HL-60/S4 (cell line): ENCODE results near the gene IFIT1.
"Not testable (repeated sequence)": the region's sequence is repeated elsewhere in the genome, so short reads cannot be mapped to it uniquely, and the experiment has no call there.

Experiments used
- in situ Hi-C: fragments of 300-500 bp; cut with MboI; formaldehyde crosslinking; loops from 2 replicates; pipeline ENCODE4 v1.14.3; 2022; ENCODE audit warnings: low sequenced_read_pairs

Gene IFIT1

DNA sequence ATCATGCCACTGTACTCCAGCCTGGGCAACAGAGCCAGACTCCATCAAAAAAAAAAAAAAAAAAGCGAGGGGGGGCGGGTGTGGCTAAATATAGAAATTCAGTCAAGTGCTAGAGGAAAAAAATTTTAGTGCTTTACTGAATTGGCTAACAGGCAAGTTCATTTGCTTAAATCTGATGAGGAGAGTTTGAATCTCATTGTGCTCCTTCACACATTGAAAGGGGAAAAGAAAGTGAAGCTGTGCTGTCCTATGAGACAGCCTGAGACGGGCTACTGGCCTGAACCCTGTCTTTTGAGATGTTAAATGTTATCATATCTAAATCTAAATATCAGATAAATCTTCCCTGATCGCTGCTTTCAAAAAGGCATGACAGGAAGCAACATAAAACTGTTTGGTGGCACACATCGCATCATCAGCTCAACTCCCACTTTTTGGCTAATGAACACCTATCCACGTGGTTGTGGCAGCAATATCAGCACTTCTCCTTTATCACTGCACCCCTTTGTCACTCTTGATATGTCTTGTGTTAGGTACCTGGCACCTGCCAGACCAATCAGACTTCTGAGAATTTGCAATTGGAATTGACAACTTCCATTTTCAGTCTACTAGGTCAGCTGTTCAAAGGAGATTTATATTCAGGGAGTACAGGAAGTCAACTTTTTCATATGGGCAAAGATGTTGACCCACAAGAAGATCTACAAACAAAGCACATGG is 28.5 kb upstream of the IFIT1 start:
- in situ Hi-C loops = no loop called here

DNA sequence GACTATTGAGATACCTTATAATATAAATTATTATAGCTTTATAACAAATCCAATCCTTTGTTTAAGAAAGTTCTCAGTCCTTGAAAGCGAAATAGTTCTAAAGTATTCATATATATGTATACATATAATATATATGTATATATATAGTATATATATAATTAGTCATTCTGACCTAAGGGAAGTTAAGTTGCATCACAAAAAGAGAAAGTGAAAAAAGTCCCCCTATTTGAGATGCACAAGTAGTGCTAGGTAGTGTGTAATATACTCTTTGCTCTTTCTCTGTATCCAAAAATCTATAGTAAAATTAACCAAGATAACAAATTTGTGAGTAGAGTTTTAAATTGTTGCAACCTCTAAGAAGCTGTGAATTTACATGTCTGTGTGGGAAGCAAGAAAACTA is 27.9 kb upstream of the IFIT1 start:
- in situ Hi-C loops = no loop called here

DNA sequence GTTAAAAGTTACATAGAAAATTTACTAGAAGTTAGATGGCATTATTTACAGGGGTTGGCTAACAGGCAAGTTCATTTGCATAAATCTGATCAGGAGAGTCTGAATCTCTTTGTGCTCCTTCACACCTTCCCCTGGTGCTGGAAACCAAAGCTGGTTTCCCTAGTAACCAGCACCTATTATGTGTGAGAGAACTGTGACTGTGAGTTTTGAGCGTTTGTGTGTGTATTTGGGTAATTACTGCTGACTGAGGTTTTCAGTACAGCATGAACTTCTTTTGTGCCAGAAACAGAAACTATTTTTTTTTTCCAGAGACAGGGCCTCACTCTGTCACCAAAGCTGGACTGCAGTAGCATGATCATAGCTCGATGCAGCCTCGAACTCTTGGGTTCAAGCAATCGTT is 24.9 kb upstream of the IFIT1 start:
- in situ Hi-C loops = no loop called here

DNA sequence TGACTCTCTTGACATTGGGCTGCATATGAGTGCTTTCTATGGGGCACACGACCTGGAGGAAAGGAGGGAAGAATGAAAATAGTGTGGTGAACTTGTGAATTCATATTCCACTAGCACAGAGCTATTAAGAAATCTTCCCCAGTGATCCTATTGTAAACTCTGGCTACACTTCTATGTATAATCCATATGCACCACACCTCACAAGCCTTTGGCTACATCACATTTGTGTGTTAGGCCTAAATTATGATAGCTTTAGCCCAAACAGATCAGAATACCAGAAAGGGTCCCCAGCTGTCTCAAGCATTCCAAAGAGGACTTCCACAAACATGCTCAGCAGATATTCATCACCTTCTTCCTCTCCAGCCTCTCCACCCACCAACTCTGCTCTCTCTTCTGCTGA is 24.3 kb upstream of the IFIT1 start:
- in situ Hi-C loops = no loop called here

DNA sequence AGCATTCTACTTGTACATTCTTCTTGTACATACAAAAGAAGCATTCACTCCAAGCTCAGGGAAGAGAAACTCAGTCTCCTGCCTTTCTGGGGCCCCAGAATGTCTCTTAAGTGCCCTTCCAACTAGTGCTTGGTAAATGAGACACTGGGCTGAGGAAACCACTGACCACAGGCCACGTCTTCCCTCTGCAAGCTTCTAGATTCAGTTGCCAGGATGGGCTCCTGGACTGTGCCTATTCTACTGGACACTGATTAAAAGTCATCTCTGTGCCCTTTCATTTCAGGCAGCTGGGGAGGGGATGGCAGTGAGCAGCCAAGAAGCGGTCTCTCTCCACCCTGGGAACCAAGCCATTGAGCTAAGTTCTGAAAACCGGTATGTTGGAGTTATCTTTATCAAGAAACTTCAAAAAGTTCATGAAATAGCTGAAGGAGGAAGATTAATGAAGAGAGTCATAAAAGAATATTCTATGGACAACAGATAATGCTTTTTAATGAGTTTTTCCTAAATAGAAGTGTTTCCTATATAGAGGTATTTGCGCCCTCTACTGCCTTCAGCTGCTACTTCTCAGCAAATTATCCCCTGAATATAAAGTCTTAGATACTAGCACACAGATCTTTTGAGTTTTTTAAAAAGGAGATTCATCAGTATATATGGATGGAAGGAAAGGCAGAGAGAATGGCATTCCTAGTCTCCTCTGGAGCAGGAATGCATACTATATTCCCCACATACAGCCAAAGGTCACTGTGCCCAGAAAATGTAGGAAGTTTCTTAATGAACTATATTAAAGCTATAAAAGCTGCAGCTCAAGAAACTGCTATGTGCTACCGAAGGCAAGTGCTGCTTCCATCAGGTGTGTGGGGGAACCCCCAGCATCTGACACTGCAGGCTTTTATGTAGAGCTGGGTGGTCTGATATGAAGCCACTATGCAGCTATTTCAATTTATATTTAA is 23.0 kb upstream of the IFIT1 start:
- in situ Hi-C loops = no loop called here

DNA sequence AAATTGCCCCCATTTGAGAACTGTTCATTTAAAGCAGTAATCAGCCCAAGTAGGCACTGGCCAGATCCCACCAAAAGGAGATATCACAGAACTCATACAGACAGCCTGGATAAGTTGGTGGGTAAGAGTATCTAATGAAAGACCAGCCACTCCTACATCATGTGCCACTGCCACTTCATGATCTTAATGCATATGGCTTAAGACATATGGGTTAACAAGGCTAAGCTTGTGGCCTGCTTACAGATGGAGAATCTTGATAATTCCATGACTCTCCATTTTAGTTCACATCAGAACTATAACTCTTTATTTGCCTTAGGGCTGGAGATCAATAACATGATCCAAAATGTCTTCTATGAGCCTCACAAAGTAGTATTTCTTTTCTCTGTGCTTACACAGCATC is 21.3 kb upstream of the IFIT1 start:
- in situ Hi-C loops = no loop called here

DNA sequence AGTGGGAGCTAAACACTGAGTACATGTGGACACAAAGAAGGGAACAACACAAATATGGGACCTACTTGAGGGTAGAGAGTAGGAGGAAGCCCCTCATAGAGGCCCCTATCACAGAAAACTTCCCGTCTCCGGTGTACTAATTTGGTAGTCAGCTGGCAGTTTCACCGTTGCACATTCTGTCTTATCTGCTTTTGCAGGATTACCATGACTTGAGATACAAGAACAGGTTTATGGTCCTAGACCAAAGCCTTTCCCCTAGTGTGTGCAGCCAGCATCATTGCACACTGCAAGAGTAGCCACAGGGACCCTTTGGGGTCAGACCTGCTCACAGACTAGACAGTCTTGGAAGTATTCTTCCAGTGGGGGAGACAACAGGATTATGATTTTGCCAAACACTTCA is 20.4 kb upstream of the IFIT1 start:
- in situ Hi-C loops = no loop called here

DNA sequence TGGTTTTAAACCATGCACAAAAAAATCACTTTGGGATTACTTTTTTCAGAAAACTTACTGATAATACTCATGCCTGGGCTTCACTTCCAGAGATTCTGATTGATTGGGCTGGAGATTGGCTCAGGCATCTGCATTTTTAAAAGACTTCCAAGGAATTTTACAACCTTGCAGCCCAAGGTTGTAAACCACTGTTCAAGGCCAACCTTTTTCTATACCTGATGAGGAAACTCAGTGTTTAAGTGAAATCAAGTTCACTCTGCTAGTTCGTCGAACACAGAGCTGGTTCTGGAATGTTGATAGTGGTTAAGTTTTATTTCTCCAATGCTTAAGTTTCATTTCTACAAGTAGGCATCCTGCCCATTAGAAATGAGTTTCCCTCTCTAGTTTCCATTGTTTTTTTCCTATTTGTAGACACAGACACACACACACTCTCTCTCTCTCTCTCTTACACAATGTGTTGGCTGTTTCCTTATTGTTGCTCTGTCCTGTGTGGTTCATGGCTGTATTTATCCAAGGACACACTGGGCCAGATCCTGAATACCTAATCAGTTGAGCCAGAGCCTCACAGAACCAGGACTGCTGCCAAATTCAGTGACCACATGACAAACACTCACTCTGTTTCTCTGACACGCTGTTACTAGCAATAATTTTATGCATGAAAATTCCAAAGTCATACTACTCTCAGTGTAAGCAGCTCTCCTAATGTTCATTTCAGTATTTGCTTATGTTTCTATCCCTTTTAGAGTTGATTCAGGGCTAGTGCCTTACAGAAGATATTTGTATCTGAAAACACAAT is 18.3 kb upstream of the IFIT1 start:
- in situ Hi-C loops = no loop called here

DNA sequence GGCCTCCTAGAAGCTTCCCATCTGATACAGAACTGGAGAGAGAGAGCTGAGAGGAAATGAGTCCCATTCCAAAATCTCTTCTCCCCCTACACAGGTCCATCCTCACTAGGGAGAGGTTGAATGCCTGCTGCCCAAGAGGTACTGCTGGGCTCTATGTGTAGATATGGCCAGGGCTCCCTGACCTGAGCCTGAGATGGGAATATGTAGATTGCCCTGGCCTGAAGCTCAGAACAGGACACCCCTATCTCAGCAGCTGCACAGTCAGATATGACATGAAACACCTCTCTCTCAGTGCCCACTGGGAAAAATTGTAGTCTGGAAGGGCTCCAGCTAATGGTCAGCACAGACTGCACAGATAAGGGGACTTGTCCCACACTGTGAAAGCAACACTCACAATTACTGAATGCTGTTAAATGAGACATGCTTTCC is 17.7 kb upstream of the IFIT1 start:
- in situ Hi-C loops = no loop called here

DNA sequence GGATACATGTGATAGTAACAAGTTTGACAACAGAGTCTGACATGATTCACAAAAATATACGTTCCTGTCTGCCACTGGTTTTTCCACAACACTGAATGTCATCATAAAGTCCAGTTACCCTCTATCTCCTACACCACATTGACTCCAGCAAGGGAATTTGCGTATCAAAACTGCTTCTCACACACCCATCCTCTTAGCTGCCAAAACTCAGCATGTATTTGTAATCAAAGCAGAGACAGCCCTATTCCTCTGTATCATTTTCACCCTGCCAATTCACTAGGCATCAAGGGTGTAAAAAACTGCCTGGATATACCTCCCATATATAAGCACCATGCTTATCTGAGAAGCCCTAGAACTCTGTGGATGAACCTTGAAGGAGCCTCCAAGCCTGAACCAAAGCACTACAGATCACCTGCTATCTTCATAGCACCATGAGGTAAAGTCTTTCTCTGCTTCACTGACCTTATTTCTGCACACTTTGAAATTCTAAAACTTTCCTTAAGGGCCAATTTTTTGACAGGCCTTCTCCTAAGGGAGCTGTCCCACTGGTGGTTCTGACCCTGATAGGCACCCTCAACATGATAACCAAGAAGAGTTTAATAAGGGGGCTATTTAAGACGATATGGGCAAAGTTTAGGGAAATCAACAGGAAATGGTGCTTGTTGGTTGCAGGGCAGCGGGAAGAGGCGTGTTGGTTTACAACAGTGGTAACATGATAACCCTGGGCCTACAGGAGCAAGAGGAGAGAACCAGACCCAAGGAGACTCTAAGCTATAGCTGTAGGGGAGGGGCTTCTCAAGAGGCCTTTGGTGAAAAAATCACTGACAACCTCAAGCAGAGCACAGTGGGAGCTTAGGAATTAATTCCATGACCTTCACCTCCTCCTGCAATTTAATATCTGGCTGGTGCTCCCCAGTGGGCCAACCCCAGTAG is 14.5 kb upstream of the IFIT1 start, which contains the start of gene IFIT1B:
TSS of gene IFIT1B (plus strand) at position 352 of the 933 bp plus-strand sequence. CDS start at position 432, 80 bp downstream.
- in situ Hi-C loops = no loop called here

DNA sequence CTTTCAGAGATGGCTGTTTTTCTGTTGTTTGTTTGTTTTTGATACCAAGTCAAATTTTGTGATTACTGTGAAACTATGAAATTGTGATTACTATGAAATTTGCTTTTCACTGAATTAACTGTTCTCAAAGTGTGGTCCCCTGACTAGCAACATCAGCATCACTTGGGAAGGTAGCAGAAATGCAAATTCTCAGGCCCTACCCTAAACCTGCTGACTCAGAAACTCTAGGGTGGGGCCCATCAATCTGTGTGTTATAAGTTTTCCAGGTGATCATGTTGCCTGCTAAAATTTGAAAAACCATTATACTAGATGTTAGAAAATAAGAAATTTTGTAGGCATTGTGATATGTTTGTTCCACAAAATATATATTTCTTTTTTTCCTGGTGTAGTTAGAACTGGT is 13.3 kb upstream of the IFIT1 start:
- in situ Hi-C loops = no loop called here

DNA sequence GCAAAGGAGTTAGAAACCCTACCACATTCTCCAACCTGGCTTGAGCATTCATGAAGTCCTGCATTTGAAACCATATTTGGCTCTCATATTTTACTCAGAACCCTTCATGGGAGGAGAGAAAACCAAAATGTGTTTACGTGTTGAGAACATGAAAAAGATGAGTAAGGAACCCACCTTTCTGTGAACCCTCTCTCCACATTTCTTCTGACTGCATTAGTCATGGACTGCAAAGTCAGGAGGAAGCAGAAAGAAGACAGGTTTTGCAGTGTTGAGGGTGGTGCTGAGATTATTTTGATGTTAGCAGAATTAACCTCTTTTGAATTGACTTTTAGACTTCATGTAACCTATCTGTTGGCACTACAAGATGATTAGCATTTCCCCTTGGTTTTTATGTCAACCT is 9.7 kb upstream of the IFIT1 start:
- in situ Hi-C loops = no loop called here

DNA sequence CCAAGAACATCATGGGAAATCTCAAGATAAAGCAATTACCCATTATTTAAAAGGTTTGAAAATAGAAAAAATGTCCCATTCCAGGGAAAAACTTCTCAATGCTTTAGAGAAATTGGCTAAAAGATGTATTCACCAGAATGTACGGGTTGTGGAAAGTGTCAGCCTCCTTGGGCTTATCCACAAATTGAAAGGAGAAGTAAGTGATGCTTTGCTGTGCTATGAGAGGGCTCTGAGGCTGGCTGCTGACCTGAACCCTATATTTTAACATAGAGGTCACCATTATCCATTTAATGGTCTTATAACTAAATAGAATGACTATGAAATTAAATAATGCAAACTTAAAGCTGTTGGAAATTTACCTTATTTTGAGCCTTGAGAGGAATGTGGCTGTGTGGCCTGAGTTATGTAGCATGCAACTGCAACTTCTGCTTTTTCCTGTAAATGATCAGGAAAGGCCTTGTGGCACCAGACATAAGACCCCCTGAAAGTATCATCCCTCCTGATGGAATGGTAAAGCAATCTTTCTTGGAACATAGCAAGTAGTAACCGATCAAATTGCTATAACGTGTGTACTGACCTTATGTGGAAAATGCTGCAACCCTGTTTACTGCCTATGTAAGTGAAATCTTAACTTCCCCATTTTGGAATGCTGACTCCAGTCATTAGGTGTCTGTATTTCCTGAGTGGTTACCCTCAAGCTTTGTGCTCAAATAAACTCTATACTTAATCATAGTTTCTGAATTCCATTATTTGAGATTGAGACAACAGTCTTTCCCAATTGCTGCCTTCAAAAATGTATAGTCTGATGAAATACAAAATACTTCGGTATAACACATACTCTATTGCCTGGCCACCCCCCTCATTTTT is 7.7 kb upstream of the IFIT1 start:
- in situ Hi-C loops = no loop called here

DNA sequence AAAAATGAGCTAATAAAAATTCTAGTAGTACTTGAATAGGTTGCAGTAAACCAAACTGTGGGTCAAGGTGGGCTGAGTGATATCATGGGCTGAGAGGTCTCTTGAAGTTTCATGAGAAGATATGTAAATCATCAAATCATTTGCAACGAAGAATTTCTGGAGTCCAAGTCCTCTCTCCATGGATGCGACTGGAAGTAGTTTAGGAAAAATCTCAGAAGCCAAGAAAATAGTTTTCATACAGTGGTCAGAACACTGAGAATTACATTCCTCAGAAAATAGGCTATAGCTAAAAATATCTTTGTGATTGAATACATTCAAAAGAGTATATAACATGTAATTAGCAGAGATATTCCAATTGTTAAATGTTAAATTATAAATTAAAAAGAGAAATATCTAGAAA is 3.6 kb upstream of the IFIT1 start:
- in situ Hi-C loops = no loop called here

DNA sequence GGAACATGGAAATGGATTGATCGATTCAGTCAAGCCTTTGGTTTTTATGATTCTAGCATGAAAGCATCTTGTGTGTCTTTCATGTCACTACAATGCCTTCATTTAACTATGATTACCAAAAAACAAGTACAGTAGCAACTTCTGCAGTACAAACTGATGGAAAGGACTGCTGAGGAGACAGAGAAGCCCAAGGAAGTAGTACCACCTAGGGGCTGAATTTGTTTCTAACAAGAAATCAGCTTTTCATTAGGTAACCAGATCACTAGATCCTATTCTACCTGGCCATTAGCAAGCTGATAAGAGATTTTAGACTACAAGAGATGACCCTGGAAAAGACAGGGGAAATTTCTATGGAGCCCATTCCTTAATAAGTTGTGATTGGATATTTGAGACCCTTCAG is 3.2 kb upstream of the IFIT1 start:
- in situ Hi-C loops = no loop called here

DNA sequence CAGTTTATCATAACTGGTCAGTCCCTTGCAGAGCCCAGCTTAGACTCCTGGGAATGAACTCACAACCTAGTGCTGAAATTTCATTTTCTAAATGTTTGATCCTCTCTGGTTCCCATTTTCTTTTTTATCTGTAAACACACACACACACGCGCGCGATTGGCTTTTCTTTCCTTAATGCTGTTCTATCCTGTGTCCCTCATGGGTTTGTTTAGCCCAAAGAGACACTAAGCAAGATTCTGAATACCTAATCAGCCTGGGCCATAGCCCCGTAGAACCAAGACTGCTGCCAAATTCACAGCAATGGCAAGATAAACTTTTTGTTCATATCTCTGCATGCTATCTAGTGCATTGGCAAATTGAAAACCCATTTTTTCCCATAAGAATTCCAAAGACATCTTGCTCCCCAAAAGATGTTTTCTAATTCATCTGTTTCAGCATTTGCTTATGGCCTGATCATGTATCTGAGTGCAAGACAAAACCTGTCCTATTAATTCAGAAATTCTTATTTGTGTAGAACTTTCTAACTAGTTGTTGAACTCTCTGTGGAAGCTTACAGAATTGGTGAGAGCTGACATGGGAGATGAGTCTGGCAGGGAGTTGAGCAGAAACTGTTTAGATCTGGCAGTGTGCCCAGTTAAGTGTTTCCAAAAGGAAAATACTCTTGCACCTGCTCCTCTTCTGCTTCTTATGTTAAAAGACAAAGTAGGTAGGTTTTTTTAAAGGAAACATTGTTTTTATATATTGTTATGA is 1.8 kb upstream of the IFIT1 start:
- in situ Hi-C loops = no loop called here

DNA sequence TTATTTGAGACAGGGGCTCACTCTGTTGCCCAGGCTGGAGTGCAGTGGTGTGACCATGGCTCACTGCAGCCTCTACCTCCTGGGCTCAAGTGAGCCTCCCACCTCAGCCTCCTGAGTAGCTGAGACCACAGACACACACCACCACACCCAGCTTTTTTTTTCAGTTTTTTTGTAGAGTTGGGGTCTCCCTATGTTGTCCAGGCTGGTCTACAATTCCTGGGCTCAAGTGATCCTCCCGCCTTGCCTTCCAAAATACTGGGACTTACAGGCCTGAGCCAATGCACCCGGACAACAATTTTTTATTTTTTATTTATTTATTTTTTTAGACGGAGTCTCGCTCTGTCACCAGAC is 1.2 kb upstream of the IFIT1 start:
- in situ Hi-C loops = not testable (repeated sequence)

DNA sequence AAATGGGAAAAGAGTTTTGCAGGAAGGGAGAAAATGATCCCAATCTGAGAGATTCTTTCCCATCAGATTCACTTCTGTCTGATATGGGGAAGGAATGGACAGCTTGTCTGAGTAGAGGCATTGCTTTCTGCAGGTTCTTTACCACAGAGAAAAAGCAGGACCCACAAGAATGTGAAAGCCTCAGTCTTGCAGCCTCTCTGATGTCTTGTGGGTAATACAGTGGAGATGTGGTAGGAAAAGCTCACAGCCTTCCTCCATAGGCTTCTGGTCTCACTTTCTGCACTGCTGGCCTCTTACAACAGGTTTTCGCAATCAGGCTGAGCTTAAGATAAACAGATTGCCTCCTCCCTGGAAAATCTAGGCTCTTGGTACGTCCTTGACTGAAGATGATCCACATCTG is 551 bp downstream of the IFIT1 start:
- in situ Hi-C loops = no loop called here

DNA sequence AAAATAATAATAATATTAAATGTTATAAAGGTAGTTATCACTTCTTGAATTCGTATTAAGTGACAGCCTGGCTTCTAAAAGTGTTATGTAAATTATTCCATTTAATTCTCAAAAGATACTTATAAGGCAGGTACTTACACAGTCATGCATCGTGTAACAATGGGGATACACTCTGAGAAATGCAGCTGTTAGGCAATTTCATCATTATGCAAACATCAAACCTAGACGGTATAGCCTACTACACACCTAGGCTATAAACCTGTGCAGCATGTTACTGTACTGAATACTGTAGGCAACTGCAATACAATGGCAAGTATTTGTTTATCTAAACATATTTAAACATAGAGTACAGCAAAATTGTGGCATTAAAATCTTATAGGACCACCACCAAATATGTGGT is 1.5 kb downstream of the IFIT1 start:
- in situ Hi-C loops = no loop called here
